ENCODE results near the gene ITFG2. TPM values are rescaled to one million over a fixed set of nuclear protein-coding genes. Genes with fewer than 3 reads are reported as not detected.
A peak's percentile ranks its signal among the peaks of the same experiment; 100 is the strongest.

Gene ITFG2
- total and polyA plus RNA-seq, 2 of the 13 experiments (the other 11 are each of a cell fraction or from before 2014, with no cell fraction given), result 14.8 to 15.5 TPM

DNA sequence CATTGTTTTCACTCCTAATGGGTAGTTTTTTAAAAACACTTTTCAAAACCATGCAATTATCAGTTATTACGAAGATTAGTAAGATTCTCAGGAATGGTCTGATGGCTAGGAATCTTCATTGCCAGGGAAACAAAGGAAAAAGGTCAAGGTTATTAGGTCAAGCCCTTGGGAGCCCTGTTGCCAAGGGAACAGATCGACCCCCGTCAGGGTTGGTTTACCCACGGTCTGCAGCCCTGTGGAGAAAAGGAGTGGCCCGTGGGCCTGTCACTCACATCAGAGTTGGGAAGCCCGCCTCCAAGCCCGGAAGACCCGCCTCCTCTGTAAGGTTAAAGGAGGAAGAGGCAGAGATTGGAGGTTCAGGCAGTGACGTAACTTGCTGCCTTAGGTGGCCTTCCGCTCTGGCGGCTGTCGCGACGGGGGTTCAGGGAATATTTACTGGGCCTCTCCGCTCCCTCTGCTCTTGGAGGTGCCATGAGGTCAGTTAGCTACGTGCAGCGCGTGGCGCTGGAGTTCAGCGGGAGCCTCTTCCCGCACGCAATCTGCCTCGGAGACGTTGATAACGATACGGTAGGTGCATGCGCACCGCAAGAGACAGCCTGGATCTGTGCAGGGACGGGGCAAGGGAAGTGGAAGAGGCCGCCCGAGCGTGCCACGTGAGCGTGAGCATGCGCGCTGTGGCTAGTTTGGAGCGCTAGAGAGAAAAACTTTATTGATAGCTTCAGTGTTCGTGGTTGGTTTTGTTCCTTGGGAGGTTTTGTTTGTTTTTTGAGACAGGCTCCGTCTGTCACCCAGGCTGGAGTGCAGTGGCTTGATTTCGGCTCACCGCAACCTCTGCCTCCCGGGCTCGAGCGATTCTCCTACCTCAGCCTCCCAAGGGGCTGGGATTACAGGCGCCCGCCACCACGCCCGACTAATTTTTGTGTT lies at the start of gene ITFG2 (continued):
- TF ChIP-seq, protein P1, sequence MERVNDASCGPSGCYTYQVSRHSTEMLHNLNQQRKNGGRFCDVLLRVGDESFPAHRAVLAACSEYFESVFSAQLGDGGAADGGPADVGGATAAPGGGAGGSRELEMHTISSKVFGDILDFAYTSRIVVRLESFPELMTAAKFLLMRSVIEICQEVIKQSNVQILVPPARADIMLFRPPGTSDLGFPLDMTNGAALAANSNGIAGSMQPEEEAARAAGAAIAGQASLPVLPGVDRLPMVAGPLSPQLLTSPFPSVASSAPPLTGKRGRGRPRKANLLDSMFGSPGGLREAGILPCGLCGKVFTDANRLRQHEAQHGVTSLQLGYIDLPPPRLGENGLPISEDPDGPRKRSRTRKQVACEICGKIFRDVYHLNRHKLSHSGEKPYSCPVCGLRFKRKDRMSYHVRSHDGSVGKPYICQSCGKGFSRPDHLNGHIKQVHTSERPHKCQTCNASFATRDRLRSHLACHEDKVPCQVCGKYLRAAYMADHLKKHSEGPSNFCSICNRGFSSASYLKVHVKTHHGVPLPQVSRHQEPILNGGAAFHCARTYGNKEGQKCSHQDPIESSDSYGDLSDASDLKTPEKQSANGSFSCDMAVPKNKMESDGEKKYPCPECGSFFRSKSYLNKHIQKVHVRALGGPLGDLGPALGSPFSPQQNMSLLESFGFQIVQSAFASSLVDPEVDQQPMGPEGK (CRISPR knock-in tag; IDR thresholded peaks at IDR 0.05), result peak; percentile 51; the same call in 1 of the 2 replicates
- TF ChIP-seq ZNF543 (CRISPR knock-in tag; IDR thresholded peaks at IDR 0.05) (peak; percentile 78), ZFP91 (CRISPR knock-in tag; IDR thresholded peaks at IDR 0.05; ENCODE audit: borderline replicate concordance) (peak; percentile 90), ZNF841 (CRISPR knock-in tag; IDR thresholded peaks at IDR 0.05; ENCODE audit: borderline replicate concordance) (no peak), RXRB (CRISPR knock-in tag; IDR thresholded peaks at IDR 0.05; ENCODE audit: borderline replicate concordance) (peak; percentile 66; the same call in 1 of the 2 replicates), RARG (CRISPR knock-in tag; IDR thresholded peaks at IDR 0.05; ENCODE audit: low read depth) (no peak), ZNF407 (CRISPR knock-in tag; IDR thresholded peaks at IDR 0.05; ENCODE audit: not compliant biosample characterization) (peak; percentile 82), ETV6 (CRISPR knock-in tag; conservative IDR thresholded peaks at IDR 0.05) (peak; percentile 90), HNF4G (IDR thresholded peaks at IDR 0.05; ENCODE audit: borderline replicate concordance, low read depth, low read length) (no peak), HNF4G (CRISPR knock-in tag; IDR thresholded peaks at IDR 0.05; ENCODE audit: borderline replicate concordance, low read depth) (no peak), CREB1 (IDR thresholded peaks at IDR 0.05) (peak; percentile 93), CREB1 (CRISPR knock-in tag; IDR thresholded peaks at IDR 0.05) (peak; percentile 97), FLYWCH1 (CRISPR knock-in tag; IDR thresholded peaks at IDR 0.05) (no peak), ZNF605 (CRISPR knock-in tag; IDR thresholded peaks at IDR 0.05) (peak; percentile 93)
